Endothelial cell of umbilical vein (primary cell): ENCODE measurements around the gene MATK. TPM values are rescaled to one million over a fixed set of nuclear protein-coding genes. Genes with fewer than 3 reads are reported as not detected.
A peak's percentile ranks its signal among the peaks of the same experiment; 100 is the strongest.

Experiments
- BruUV-seq: library from RNA; stranded (reverse); fragments of 400-500 nt; replicated peaks from 2 replicates; lab custom pipeline; 2021; lab: Mats Ljungman, UMichigan
- CTCF ChIA-PET: fragments of 300-600, 350-600 bp; sonication (Branson Sonifier 250); formaldehyde crosslinking; loops from one replicate; lab custom pipeline; 2021; ENCODE audit warnings: antibody characterized with exemption, inconsistent platforms; lab: Charles Lee
- POLR2A ChIA-PET: fragments of 300-600, 350-600 bp; sonication (Branson Sonifier 250); formaldehyde crosslinking; loops from one replicate; lab custom pipeline; 2021; ENCODE audit warnings: antibody characterized with exemption, inconsistent platforms; lab: Charles Lee
- DNase-seq: peaks from one replicate; pipeline ENCODE4 v3.0.0-alpha.2; 2011; ENCODE audit warnings: low read depth, low spot score
- FAIRE-seq: peaks from 2 replicates; lab custom pipeline; 2011; peaks lifted over from hg19 to GRCh38; lab: Jason Lieb, UNC
- H2AFZ ChIP-seq: 2 replicates; pipeline ENCODE4 v1.6.0; 2012; ENCODE audit warnings: low read depth, low read length, control low read depth, inconsistent platforms
- H3K27ac ChIP-seq: 2 replicates; pipeline ENCODE4 v1.5.1; 2011; ENCODE audit warnings: low read depth, mild to moderate bottlenecking, control low read depth, low read length, moderate library complexity; ENCODE audit not compliant: insufficient read depth
- H3K27me3 ChIP-seq, 2 experiments: 2 replicates each; pipeline versions ENCODE4 v1.6.0 to v1.6.1; 2011; ENCODE audit warnings: low read length in 2 of 2, mixed read lengths in 1 of 2; ENCODE audit not compliant: control insufficient read depth in 2 of 2, insufficient read depth in 2 of 2
- H3K36me3 ChIP-seq, 2 experiments: 2 replicates in 1 of 2; 3 replicates in 1 of 2; pipeline ENCODE4 v1.5.1; 2011; ENCODE audit warnings: low read length in 2 of 2, mild to moderate bottlenecking in 1 of 2, moderate library complexity in 1 of 2; ENCODE audit not compliant: control insufficient read depth in 2 of 2, insufficient read depth in 2 of 2; ENCODE audit errors: extremely low read depth in 1 of 2
- H3K4me1 ChIP-seq: 3 replicates; pipeline ENCODE4 v1.5.1; 2011; ENCODE audit warnings: mild to moderate bottlenecking, low read length; ENCODE audit not compliant: control insufficient read depth, insufficient read depth; ENCODE audit errors: extremely low read depth
- H3K4me2 ChIP-seq: 2 replicates; pipeline ENCODE4 v1.6.1; 2011; ENCODE audit warnings: low read length, control low read depth, mixed read lengths; ENCODE audit not compliant: insufficient read depth
- H3K4me3 ChIP-seq, 3 experiments: fragments of 200-600 bp in 1 of 3; sonication (generic), shearing (Covaris generic) in 1 of 3; replicated peaks in 1 of 3; 2 replicates each; pipeline ENCODE4 v1.5.1; 2011 to 2016; ENCODE audit warnings: control low read depth in 3 of 3, low read length in 3 of 3, mild to moderate bottlenecking in 2 of 3, inconsistent platforms in 1 of 3, low read depth in 1 of 3, moderate library complexity in 1 of 3; ENCODE audit not compliant: insufficient read depth in 1 of 3
- H3K79me2 ChIP-seq: 2 replicates; pipeline ENCODE4 v1.6.0; 2012; ENCODE audit warnings: low read length, inconsistent platforms; ENCODE audit not compliant: control insufficient read depth, insufficient read depth
- H3K9ac ChIP-seq: replicated peaks from 2 replicates; pipeline ENCODE3; 2011; ENCODE audit warnings: low read length, control low read depth; ENCODE audit not compliant: insufficient read depth; ENCODE audit errors: extremely low read depth
- H3K9me1 ChIP-seq: replicated peaks from 3 replicates; pipeline ENCODE4 v1.6.0; 2011; ENCODE audit warnings: mild to moderate bottlenecking, low read length; ENCODE audit not compliant: control insufficient read depth, insufficient read depth; ENCODE audit errors: extremely low read depth
- H3K9me3 ChIP-seq: replicated peaks from 2 replicates; pipeline ENCODE4 v1.5.1; 2012; ENCODE audit warnings: low read length, inconsistent platforms; ENCODE audit not compliant: control insufficient read depth, insufficient read depth
- H4K20me1 ChIP-seq: replicated peaks from 2 replicates; pipeline ENCODE3; 2011; ENCODE audit warnings: mild to moderate bottlenecking, low read length; ENCODE audit not compliant: control insufficient read depth, insufficient read depth; ENCODE audit errors: extremely low read depth
- CTCF ChIP-seq, 2 donors: IDR thresholded peaks; 1 replicate in 1 of 2; 2 replicates in 1 of 2; pipeline ENCODE4 v1.5.1; 2011; ENCODE audit warnings: low read length in 2 of 2, mild to moderate bottlenecking in 2 of 2, moderate library complexity in 2 of 2, control low read depth in 1 of 2, inconsistent platforms in 1 of 2, low read depth in 1 of 2; ENCODE audit not compliant: insufficient read depth in 1 of 2; ENCODE audit errors: extremely low read depth in 1 of 2
- EZH2 ChIP-seq: IDR thresholded peaks from 2 replicates; pipeline ENCODE4 v1.6.1; 2012; ENCODE audit warnings: borderline replicate concordance, low read depth, mild to moderate bottlenecking, moderate library complexity, low read length, inconsistent platforms; ENCODE audit not compliant: severe bottlenecking
- FOS ChIP-seq: IDR thresholded peaks from 2 replicates; pipeline ENCODE4 v1.6.1; 2011; ENCODE audit warnings: mild to moderate bottlenecking, low read length, moderate library complexity, borderline replicate concordance; ENCODE audit not compliant: insufficient read depth
- GATA2 ChIP-seq: IDR thresholded peaks from 2 replicates; pipeline ENCODE4 v1.7.0; 2011; ENCODE audit warnings: low read depth, mild to moderate bottlenecking, moderate library complexity, mixed read lengths, low read length; ENCODE audit not compliant: insufficient read length, insufficient read depth
- JUN ChIP-seq: IDR thresholded peaks from 2 replicates; pipeline ENCODE4 v1.6.1; 2011; ENCODE audit warnings: borderline replicate concordance, low read depth; ENCODE audit not compliant: insufficient read length, insufficient read depth
- MAX ChIP-seq: IDR thresholded peaks from 2 replicates; pipeline ENCODE4 v1.6.1; 2011; ENCODE audit not compliant: insufficient read depth, insufficient read length
- MYC ChIP-seq: IDR thresholded peaks from one replicate; pipeline ENCODE4 v1.6.1; 2011; ENCODE audit warnings: mild to moderate bottlenecking, low read depth, low read length
- POLR2A ChIP-seq: IDR thresholded peaks from 2 replicates; pipeline ENCODE4 v1.6.1; 2012; ENCODE audit warnings: low read depth, mild to moderate bottlenecking, control low read depth, low read length
- POLR2AphosphoS5 ChIP-seq: IDR thresholded peaks from 2 replicates; pipeline ENCODE4 v1.6.1; 2012; ENCODE audit warnings: low read depth, mild to moderate bottlenecking, control low read depth, low read length, moderate library complexity; ENCODE audit not compliant: insufficient read depth
- dilution Hi-C: fragments of 300-500 bp; cut with MboI; formaldehyde crosslinking; loops from one replicate; pipeline ENCODE4 v1.15.0; 2019; ENCODE audit warnings: low sequenced_read_pairs; ENCODE audit not compliant: extremely low pct_ligation_motif_present
- intact Hi-C: fragments of 100-400 bp; cut with micrococcal nuclease; formaldehyde crosslinking; loops from one replicate; pipeline ENCODE4 v1.10.0; 2022
- polyA plus RNA-seq, 4 experiments: library from polyadenylated mRNA; depleted of rRNA in 3 of 4; stranded (reverse) in 3 of 4; unstranded in 1 of 4; fragments of >200 nt; gene quantifications; 2 replicates each; pipeline versions ENCODE4 v1.2.1 to v1.2.3, GENCODE V29; 2011 to 2012; ENCODE audit warnings: missing spikeins in 1 of 4
- total RNA-seq: library from RNA; stranded (reverse); gene quantifications from 2 replicates; pipeline ENCODE4 v1.2.3, GENCODE V29; 2021

Gene MATK
- total and polyA plus RNA-seq, 2 donors (not counting 3 experiments of a cell fraction or from before 2014, with no cell fraction given): not detected

- H3K9me1 ChIP-seq: no peaks in the 10 kb centered on the region
- intact Hi-C loops (no loop called here), dilution Hi-C loops (no loop called here)
- H3K27ac ChIP-seq: no peak overlapping the region
- no peaks in the 10 kb centered on the region for H3K9me3 ChIP-seq
- no peak overlapping the region for H3K4me3 ChIP-seq
- TF ChIP-seq MYC (no peak), GATA2 (no peak), CTCF (IDR thresholded peaks at IDR 0.05; ENCODE audit: extremely low read depth in 1 of 2, insufficient read depth in 1 of 2, low read depth in 1 of 2, low read length in 2 of 2) (peak; percentile 99), FOS (no peak), POLR2A (no peak), JUN (no peak), EZH2 (no peak), MAX (peak; percentile 31), POLR2AphosphoS5 (no peak)
- ChIA-PET CTCF (interaction anchor here (0.6 to 2.2 kb wide), 47 partner anchors 9 to 380 kb away, joined by 3 to 29 read pairs (median 4); partner anchors contain the start of genes APBA3, MRPL54, NMRK2 and ZFR2), POLR2A (no interaction called here)
- H3K4me2 ChIP-seq: no peak overlapping the region
- no peaks in the 10 kb centered on the region for H4K20me1 ChIP-seq
- H3K9ac ChIP-seq: no peak overlapping the region
- H3K36me3 ChIP-seq: no peaks in the 10 kb centered on the region
- no peaks in the 10 kb centered on the region for H3K79me2 ChIP-seq
- FAIRE-seq (peak; percentile 61), DNase-seq (peak; percentile 52)
- H3K4me1 ChIP-seq: no peaks in the 10 kb centered on the region
- BruUV-seq: no TSS peak
- no peak overlapping the region for H2AFZ ChIP-seq
- no peaks in the 10 kb centered on the region for H3K27me3 ChIP-seq
These were observed 35.7 kb upstream of the MATK start for GRCh38 chr19:3821857-3822364.
